Vagina (tissue), 2 donors: ENCODE measurements around the gene CFAP100. TPM values are rescaled to one million over a fixed set of nuclear protein-coding genes. Genes with fewer than 3 reads are reported as not detected.

ENCODE experiments used
- DNase-seq, 2 donors: peaks; one replicate each; pipeline ENCODE4 v3.0.0-alpha.2; 2017; ENCODE audit errors: extremely low spot score in 2 of 2
- H3K27ac ChIP-seq: fragments of 200-600 bp; sonication (generic); one replicate; pipeline ENCODE4 v1.5.1; 2019
- H3K27me3 ChIP-seq: fragments of 200-600 bp; sonication (generic); one replicate; pipeline ENCODE4 v1.5.1; 2019
- H3K36me3 ChIP-seq, 2 donors: fragments of 200-600 bp; sonication (generic); one replicate each; pipeline ENCODE4 v1.5.1; 2017 to 2019
- H3K4me1 ChIP-seq: fragments of 200-600 bp; sonication (generic); one replicate; pipeline ENCODE4 v1.5.1; 2019
- H3K4me3 ChIP-seq, 2 donors: fragments of 200-600 bp; sonication (generic); 1 replicate in 1 of 2; 2 replicates in 1 of 2; pipeline ENCODE4 v1.5.1; 2016 to 2019
- H3K9me3 ChIP-seq: fragments of 200-600 bp; sonication (generic); one replicate; pipeline ENCODE4 v1.5.1; 2019
- POLR2A ChIP-seq, 2 donors: fragments of 450-650 bp; IDR thresholded peaks; one replicate each; pipeline ENCODE4 v1.6.1; 2017; ENCODE audit warnings: antibody characterized with exemption in 2 of 2, mild to moderate bottlenecking in 2 of 2, moderate library complexity in 2 of 2
- POLR2AphosphoS5 ChIP-seq, 2 donors: sonication (generic); formaldehyde crosslinking; IDR thresholded peaks; one replicate each; pipeline ENCODE4 v1.9.0; 2017; ENCODE audit warnings: antibody characterized with exemption in 2 of 2, mild to moderate bottlenecking in 2 of 2, low read depth in 1 of 2; ENCODE audit not compliant: insufficient read depth in 1 of 2
- intact Hi-C: fragments of 100-400 bp; cut with DNase I; formaldehyde crosslinking; loops from one replicate; pipeline ENCODE4 v1.15.1; 2023
- total RNA-seq: library from RNA; depleted of rRNA; stranded (reverse); fragments of >200 nt; gene quantifications from one replicate; pipeline ENCODE4 v1.2.3, GENCODE V29; 2016
- TF ChIP-seq, protein P1 (sequence below), 3 experiments: fragments of 450-650 bp in 2 of 3; fragments of 200-600 bp in 1 of 3; sonication (generic) in 1 of 3; IDR thresholded peaks; one replicate each; pipeline ENCODE4 v1.5.1; 2017 to 2019; ENCODE audit warnings: antibody characterized with exemption in 3 of 3, mild to moderate bottlenecking in 2 of 3, moderate library complexity in 2 of 3

Gene CFAP100
- total RNA-seq, 1 donor from 2014 or later: not detected

DNA sequence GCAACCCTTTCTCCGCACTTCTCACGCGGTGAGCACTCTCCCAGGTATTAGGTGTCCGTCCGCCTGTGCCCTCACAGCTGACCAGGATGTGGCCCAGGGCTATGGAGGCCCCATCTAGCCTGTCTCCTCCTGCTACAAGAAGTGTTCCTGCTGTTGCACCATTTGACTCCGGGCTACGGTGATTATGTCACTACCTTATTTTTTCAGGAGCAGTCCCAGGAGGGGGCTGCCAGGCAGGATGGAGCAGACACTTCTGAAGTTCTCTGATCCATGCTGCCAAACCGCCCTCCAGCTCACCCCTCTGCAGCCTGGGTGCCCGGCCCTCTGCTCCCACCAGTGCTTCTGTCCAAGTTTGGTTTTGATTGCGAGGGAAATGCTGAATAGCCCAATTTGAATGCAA, 44.0 kb downstream of the CFAP100 start:
- intact Hi-C loops: no loop called here
- Histone ChIP-seq H3K4me3 (no peak overlapping the region), H3K27me3 (no peaks in the 10 kb centered on the region), H3K27ac (no peak overlapping the region), H3K36me3 (peaks cover 0 to 20% of the 10 kb centered on the region in 2 donors), H3K4me1 (no peaks in the 10 kb centered on the region), H3K9me3 (no peaks in the 10 kb centered on the region)
- DNase-seq: peak in 1 of 2 donors; percentile 18
- TF ChIP-seq, protein P1, sequence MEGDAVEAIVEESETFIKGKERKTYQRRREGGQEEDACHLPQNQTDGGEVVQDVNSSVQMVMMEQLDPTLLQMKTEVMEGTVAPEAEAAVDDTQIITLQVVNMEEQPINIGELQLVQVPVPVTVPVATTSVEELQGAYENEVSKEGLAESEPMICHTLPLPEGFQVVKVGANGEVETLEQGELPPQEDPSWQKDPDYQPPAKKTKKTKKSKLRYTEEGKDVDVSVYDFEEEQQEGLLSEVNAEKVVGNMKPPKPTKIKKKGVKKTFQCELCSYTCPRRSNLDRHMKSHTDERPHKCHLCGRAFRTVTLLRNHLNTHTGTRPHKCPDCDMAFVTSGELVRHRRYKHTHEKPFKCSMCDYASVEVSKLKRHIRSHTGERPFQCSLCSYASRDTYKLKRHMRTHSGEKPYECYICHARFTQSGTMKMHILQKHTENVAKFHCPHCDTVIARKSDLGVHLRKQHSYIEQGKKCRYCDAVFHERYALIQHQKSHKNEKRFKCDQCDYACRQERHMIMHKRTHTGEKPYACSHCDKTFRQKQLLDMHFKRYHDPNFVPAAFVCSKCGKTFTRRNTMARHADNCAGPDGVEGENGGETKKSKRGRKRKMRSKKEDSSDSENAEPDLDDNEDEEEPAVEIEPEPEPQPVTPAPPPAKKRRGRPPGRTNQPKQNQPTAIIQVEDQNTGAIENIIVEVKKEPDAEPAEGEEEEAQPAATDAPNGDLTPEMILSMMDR (IDR thresholded peaks at IDR 0.05): no peak
- no peak for TF ChIP-seq POLR2AphosphoS5 (IDR thresholded peaks at IDR 0.05; ENCODE audit: insufficient read depth in 1 of 2, low read depth in 1 of 2)
- TF ChIP-seq POLR2A (IDR thresholded peaks at IDR 0.05): no peak

GRCh38 chr3:126439346-126439967, 44.7 kb downstream of the CFAP100 start:
- Histone ChIP-seq H3K9me3 (no peaks in the 10 kb centered on the region), H3K27ac (no peak overlapping the region), H3K27me3 (no peaks in the 10 kb centered on the region), H3K36me3 (peaks cover 0 to 20% of the 10 kb centered on the region in 2 donors), H3K4me3 (no peak overlapping the region), H3K4me1 (no peaks in the 10 kb centered on the region)
- TF ChIP-seq POLR2AphosphoS5 (IDR thresholded peaks at IDR 0.05; ENCODE audit: insufficient read depth in 1 of 2, low read depth in 1 of 2): no peak
- TF ChIP-seq, protein P1 (IDR thresholded peaks at IDR 0.05): no peak
- no peak for TF ChIP-seq POLR2A (IDR thresholded peaks at IDR 0.05)
- intact Hi-C loops: no loop called here
- peak in 1 of 2 donors; percentile 49 for DNase-seq

DNA sequence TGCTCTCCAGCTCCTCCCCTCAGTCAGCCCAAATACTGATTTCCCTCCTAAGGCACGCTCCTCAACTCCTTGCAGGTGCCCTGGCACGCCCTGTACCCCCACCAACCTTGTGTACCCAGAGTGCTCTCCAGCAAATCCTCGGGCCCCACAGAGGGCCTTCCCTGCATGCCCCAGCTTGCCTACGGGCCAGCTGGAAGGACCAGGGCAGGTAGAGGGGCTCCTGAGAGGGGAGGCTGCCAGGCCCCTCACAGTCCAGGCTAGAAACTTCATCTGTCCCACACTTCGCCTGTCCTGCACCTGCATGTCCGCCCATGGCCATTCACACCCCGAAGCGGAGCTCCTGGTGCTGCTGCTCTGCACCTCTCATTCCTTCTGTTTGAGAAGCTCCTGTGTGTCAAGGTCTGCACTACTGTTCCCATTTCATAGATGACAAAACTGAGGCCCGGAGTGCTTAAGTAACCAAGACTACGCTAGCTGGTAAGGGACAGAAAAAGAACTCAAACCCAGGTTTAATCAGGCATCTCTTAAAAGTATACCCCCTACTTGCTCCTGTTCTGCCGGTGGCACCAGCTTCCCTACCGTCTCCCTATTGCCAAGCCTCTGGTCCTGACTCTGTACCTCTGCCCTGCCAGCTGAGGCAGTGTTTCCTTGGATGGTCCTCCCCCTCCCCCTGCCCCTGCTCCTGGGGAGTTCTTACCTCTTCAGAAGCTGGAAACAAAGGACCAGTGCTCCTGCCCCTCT, 45.4 kb downstream of the CFAP100 start:
- intact Hi-C loops: no loop called here
- Histone ChIP-seq H3K27ac (no peak overlapping the region), H3K36me3 (peaks cover 0 to 20% of the 10 kb centered on the region in 2 donors), H3K4me1 (no peaks in the 10 kb centered on the region), H3K9me3 (no peaks in the 10 kb centered on the region), H3K27me3 (no peaks in the 10 kb centered on the region), H3K4me3 (no peak overlapping the region)
- no peak for TF ChIP-seq POLR2AphosphoS5 (IDR thresholded peaks at IDR 0.05; ENCODE audit: insufficient read depth in 1 of 2, low read depth in 1 of 2)
- TF ChIP-seq POLR2A (IDR thresholded peaks at IDR 0.05): no peak
- TF ChIP-seq, protein P1 (IDR thresholded peaks at IDR 0.05): no peak
- peak in 1 of 2 donors; percentile 64 for DNase-seq

GRCh38 chr3:126440709-126440995, 45.9 kb downstream of the CFAP100 start:
- H3K27me3 ChIP-seq: no peaks in the 10 kb centered on the region
- no peaks in the 10 kb centered on the region for H3K4me1 ChIP-seq
- no peak overlapping the region for H3K4me3 ChIP-seq
- peak in 1 of 2 donors; percentile 85 for DNase-seq
- intact Hi-C loops: no loop called here
- H3K27ac ChIP-seq: no peak overlapping the region
- no peaks in the 10 kb centered on the region for H3K9me3 ChIP-seq
- peaks cover 0 to 20% of the 10 kb centered on the region in 2 donors for H3K36me3 ChIP-seq
- TF ChIP-seq POLR2A (IDR thresholded peaks at IDR 0.05) (no peak), POLR2AphosphoS5 (IDR thresholded peaks at IDR 0.05; ENCODE audit: insufficient read depth in 1 of 2, low read depth in 1 of 2) (no peak)
- TF ChIP-seq, protein P1 (IDR thresholded peaks at IDR 0.05): no peak
